GM12878 (cell line): ENCODE data around the gene CSNK1G1. TPM values are rescaled to one million over a fixed set of nuclear protein-coding genes. Genes with fewer than 3 reads are reported as not detected.

Experiments used
- ATAC-seq: fragments of 200-7000 bp; cut with Tn5 transposase; 3 replicates; pipeline ENCODE4 v1.9.1; 2020; ENCODE audit warnings: mild to moderate bottlenecking, moderate library complexity
- BruUV-seq: library from RNA; stranded (reverse); fragments of 400-500 nt; replicated peaks from 2 replicates; lab custom pipeline; 2021; lab: Mats Ljungman, UMichigan
- CTCF ChIA-PET: fragments of 300-600 bp; sonication (Branson Sonifier 250); formaldehyde crosslinking; extraction: SDS; loops from one replicate; lab custom pipeline; 2021; ENCODE audit warnings: inconsistent platforms; lab: Yijun Ruan, JAX
- POLR2A ChIA-PET: fragments of 350-600 bp; formaldehyde crosslinking; extraction: SDS; loops from one replicate; lab custom pipeline; 2021; ENCODE audit warnings: inconsistent platforms; lab: Charles Lee
- RAD21 ChIA-PET: fragments of 300-600 bp; sonication (Branson Sonifier 250); formaldehyde crosslinking; loops from one replicate; lab custom pipeline; 2023; ENCODE audit warnings: antibody characterized with exemption; ENCODE audit not compliant: unreplicated experiment; lab: Charles Lee
- SMC1A ChIA-PET: fragments of 300-600 bp; sonication (Branson Sonifier 250); formaldehyde crosslinking; loops from one replicate; lab custom pipeline; 2023; ENCODE audit not compliant: unreplicated experiment, uncharacterized antibody; lab: Charles Lee
- DNase-seq: peaks from one replicate; pipeline ENCODE4 v3.0.0-alpha.2; 2011; ENCODE audit warnings: low read depth, low spot score
- FAIRE-seq: peaks from 3 replicates; lab custom pipeline; 2011; peaks lifted over from hg19 to GRCh38; lab: Jason Lieb, UNC
- H2AFZ ChIP-seq: 2 replicates; pipeline ENCODE4 v1.6.0; 2011; ENCODE audit warnings: low read depth, low read length, control low read depth; ENCODE audit not compliant: control insufficient read depth
- H3K27ac ChIP-seq: 2 replicates; pipeline ENCODE4 v1.5.1; 2011; ENCODE audit warnings: control low read depth; ENCODE audit not compliant: control insufficient read depth, insufficient read depth
- H3K27me3 ChIP-seq, 2 experiments: replicated peaks in 1 of 2; 2 replicates each; pipeline versions ENCODE4 v1.6.0 to v1.6.1; 2011; ENCODE audit warnings: low read length in 1 of 2; ENCODE audit not compliant: control insufficient read depth in 2 of 2, insufficient read depth in 2 of 2
- H3K36me3 ChIP-seq, 2 experiments: 2 replicates each; pipeline ENCODE4 v1.5.1; 2011; ENCODE audit warnings: low read length in 1 of 2; ENCODE audit not compliant: control insufficient read depth in 2 of 2, insufficient read depth in 2 of 2
- H3K4me1 ChIP-seq: 2 replicates; pipeline ENCODE4 v1.6.1; 2011; ENCODE audit warnings: mild to moderate bottlenecking, low read length, moderate library complexity, mixed read lengths; ENCODE audit not compliant: control insufficient read depth, insufficient read depth
- H3K4me2 ChIP-seq: 2 replicates; pipeline ENCODE4 v1.6.0; 2011; ENCODE audit warnings: control low read depth; ENCODE audit not compliant: control insufficient read depth, insufficient read depth
- H3K4me3 ChIP-seq: fragments of 200-600 bp; sonication (generic); 2 replicates; pipeline ENCODE4 v1.5.1; 2016
- H3K79me2 ChIP-seq: 2 replicates; pipeline ENCODE4 v1.6.0; 2011; ENCODE audit warnings: low read length; ENCODE audit not compliant: control insufficient read depth, insufficient read depth
- H3K9ac ChIP-seq: 2 replicates; pipeline ENCODE4 v1.8.0; 2011; ENCODE audit warnings: low read length, control low read depth, mixed read lengths; ENCODE audit not compliant: control insufficient read depth, insufficient read depth
- H3K9me3 ChIP-seq: replicated peaks from 3 replicates; pipeline ENCODE4 v1.5.1; 2011; ENCODE audit warnings: mild to moderate bottlenecking, low read length; ENCODE audit not compliant: control insufficient read depth, insufficient read depth
- H4K20me1 ChIP-seq: 2 replicates; pipeline ENCODE4 v1.6.0; 2011; ENCODE audit not compliant: control insufficient read depth, insufficient read depth
- ELK1 ChIP-seq: IDR thresholded peaks from 2 replicates; pipeline ENCODE4 v1.6.1; 2012; ENCODE audit warnings: low read depth, low read length, improper control_type of control experiment
- NKRF ChIP-seq: fragments of 450-650 bp; conservative IDR thresholded peaks from 2 replicates; pipeline ENCODE4 v1.6.1; 2017; ENCODE audit warnings: mild to moderate bottlenecking, moderate library complexity
- SREBF2 ChIP-seq: IDR thresholded peaks from 2 replicates; pipeline ENCODE4 v1.6.1; 2012; ENCODE audit warnings: mild to moderate bottlenecking, low read length
- WGBS: methylation state at CpG from one replicate; pipeline ENCODE4 v1.1.6; 2016; ENCODE audit warnings: low lambda C conversion rate; ENCODE audit not compliant: insufficient replicate concordance, insufficient coverage; ENCODE audit errors: missing lambda C conversion rate; 5-methylcytosine and 5-hydroxymethylcytosine counted together
- in situ Hi-C: fragments of 300-500 bp; cut with MboI; formaldehyde crosslinking; loops from 9 replicates; pipeline ENCODE4 v1.14.3; 2018; ENCODE audit warnings: mixed read lengths
- intact Hi-C: fragments of 100-400 bp; cut with micrococcal nuclease; formaldehyde crosslinking; loops from one replicate; pipeline ENCODE4 v1.14.2; 2022; ENCODE audit not compliant: unreplicated experiment
- polyA plus RNA-seq, 11 experiments: library from polyadenylated mRNA; depleted of rRNA in 4 of 11; unstranded in 6 of 11; stranded (reverse) in 5 of 11; fragments of >200 nt; fragmentation: Nextera tagmentation in 4 of 11; fragmentation: Illumina TruSeq in 1 of 11; extraction: Ambion mirVana in 4 of 11; extraction: Trizol in 1 of 11; gene quantifications; 1 replicate in 1 of 11; 2 replicates in 10 of 11; pipeline versions ENCODE4 v1.2.1 to v1.2.3, GENCODE V29; 2011 to 2016; ENCODE audit warnings: inconsistent platforms in 2 of 11, missing spikeins in 2 of 11, low read depth in 1 of 11
- total RNA-seq, 4 experiments: library from RNA; depleted of rRNA in 3 of 4; stranded (reverse); fragments of >200 nt in 3 of 4; fragmentation: Illumina TruSeq in 1 of 4; extraction: Trizol in 1 of 4; gene quantifications; 2 replicates each; pipeline versions ENCODE4 v1.2.1 to v1.2.3, GENCODE V29; 2013 to 2021

The CSNK1G1 gene
- total and polyA plus RNA-seq, 10 of the 15 experiments (the other 5 are each of a cell fraction or from before 2014, with no cell fraction given), result 6.1 to 23.4 (median 15.3) TPM

- intact Hi-C loops, result no loop called here
- whole genome bisulfite sequencing, result 89% methylated on average over 6 of the region's 6 CpGs
- Histone ChIP-seq H3K4me3 (no peak overlapping the region), H3K4me1 (no peaks in the 10 kb centered on the region), H3K27me3 (no peaks in the 10 kb centered on the region), H3K79me2 (no peaks in the 10 kb centered on the region), H3K9me3 (no peaks in the 10 kb centered on the region), H3K4me2 (no peak overlapping the region), H3K36me3 (peaks cover 0 to 5% of the 10 kb centered on the region in 2 experiments), H3K27ac (no peak overlapping the region), H3K9ac (no peak overlapping the region), H2AFZ (no peak overlapping the region), H4K20me1 (no peaks in the 10 kb centered on the region)
- BruUV-seq, result no TSS peak
- ATAC-seq (no peak), FAIRE-seq (no peak), DNase-seq (no peak)
- ChIA-PET POLR2A (interaction anchor here (0.6 to 0.9 kb wide), 2 partner anchors 40 to 77 kb away, joined by 3 read pairs; no protein-coding TSS in a partner anchor), RAD21 (interaction anchor here (0.8 kb wide), 1 partner anchor 488 kb away, joined by 3 read pairs; no protein-coding TSS in a partner anchor), SMC1A (interaction anchor here (1.1 to 1.6 kb wide), 2 partner anchors 10 to 17 kb away, joined by 3 to 5 read pairs; no protein-coding TSS in a partner anchor), CTCF (interaction anchor here (0.7 kb wide), 1 partner anchor 9 kb away, joined by 3 read pairs; no protein-coding TSS in a partner anchor)
- TF ChIP-seq SREBF2 (no peak), ELK1 (no peak), NKRF (no peak)
- in situ Hi-C loops, result no loop called here
Measured at GRCh38 chr15:64193971-64194370, 162.0 kb downstream of the CSNK1G1 start.
